Memory B cell (primary cell): ENCODE results near the gene ATP5F1D.
A peak's percentile ranks its signal among the peaks of the same experiment; 100 is the strongest.
"Not testable (repeated sequence)": the region's sequence is repeated elsewhere in the genome, so short reads cannot be mapped to it uniquely, and the experiment has no call there.

Source experiments
- ATAC-seq: fragments of 150-1000 bp; cut with Tn5 transposase; 2 replicates; pipeline ENCODE4 v1.10.0; 2021; ENCODE audit warnings: low read depth, mild to moderate bottlenecking, moderate library complexity
- DNase-seq, 2 donors: peaks; one replicate each; pipeline ENCODE4 v3.0.0; 2022; ENCODE audit warnings: low spot score in 2 of 2
- H3K27ac Mint-ChIP-seq: one replicate; pipeline ENCODE4 v1.8.0; 2022; ENCODE audit warnings: mild to moderate bottlenecking, moderate library complexity, mixed read lengths
- H3K27me3 Mint-ChIP-seq: one replicate; pipeline ENCODE4 v1.8.0; 2022; ENCODE audit warnings: mixed read lengths
- H3K36me3 Mint-ChIP-seq: one replicate; pipeline ENCODE4 v1.8.0; 2022; ENCODE audit warnings: mild to moderate bottlenecking, mixed read lengths
- H3K4me1 Mint-ChIP-seq: one replicate; pipeline ENCODE4 v1.8.0; 2022; ENCODE audit warnings: mixed read lengths
- H3K4me3 Mint-ChIP-seq: one replicate; pipeline ENCODE4 v1.8.0; 2022; ENCODE audit warnings: mild to moderate bottlenecking, moderate library complexity, mixed read lengths
- H3K9me3 Mint-ChIP-seq: one replicate; pipeline ENCODE4 v1.8.0; 2022; ENCODE audit warnings: mixed read lengths

ATP5F1D gene

DNA sequence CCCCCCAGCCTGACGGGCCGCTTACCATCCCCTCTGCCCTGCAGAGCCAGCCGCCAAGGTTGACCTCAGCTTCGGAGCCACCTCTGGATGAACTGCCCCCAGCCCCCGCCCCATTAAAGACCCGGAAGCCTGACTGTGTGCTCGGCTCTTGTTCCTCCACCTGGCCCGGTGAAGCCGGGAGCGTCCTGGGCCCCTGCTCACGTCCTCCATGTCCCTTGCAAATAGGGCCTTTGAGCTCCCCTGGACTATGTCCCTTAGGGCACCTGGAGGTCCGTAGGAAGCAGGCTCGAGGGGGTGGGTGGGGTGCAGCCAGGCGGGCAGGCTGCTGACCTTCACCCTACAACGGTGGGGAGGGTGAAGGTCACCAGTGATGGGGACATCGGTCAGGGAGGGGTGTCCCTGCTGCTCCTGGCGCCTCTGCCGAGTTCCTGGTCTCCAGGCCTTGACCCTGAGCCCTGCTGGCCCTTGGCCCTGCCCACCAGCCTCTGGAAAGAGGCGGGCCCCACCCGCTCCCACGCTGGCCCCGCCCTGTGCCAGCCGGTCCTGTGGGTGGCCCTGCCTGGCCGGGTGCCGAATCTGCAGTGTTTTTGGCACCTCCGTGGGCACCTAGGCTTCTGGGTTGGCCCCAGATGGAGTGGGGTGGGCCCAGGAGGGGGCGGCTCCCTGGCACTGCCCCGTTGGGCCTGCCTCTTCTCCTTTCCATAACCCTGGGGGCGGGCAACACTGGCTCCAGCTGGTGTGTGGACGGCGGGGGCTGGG, 3.3 kb downstream of the ATP5F1D start:
- Mint-ChIP-seq H3K36me3 (no peaks in the 10 kb centered on the region), H3K9me3 (no peaks in the 10 kb centered on the region), H3K27me3 (peaks cover 2% of the 10 kb centered on the region), H3K27ac (peak overlapping the region; percentile 83), H3K4me1 (peaks cover 8% of the 10 kb centered on the region), H3K4me3 (peak overlapping the region; percentile 74)
- no peak for ATAC-seq
- DNase-seq = no peak

DNA sequence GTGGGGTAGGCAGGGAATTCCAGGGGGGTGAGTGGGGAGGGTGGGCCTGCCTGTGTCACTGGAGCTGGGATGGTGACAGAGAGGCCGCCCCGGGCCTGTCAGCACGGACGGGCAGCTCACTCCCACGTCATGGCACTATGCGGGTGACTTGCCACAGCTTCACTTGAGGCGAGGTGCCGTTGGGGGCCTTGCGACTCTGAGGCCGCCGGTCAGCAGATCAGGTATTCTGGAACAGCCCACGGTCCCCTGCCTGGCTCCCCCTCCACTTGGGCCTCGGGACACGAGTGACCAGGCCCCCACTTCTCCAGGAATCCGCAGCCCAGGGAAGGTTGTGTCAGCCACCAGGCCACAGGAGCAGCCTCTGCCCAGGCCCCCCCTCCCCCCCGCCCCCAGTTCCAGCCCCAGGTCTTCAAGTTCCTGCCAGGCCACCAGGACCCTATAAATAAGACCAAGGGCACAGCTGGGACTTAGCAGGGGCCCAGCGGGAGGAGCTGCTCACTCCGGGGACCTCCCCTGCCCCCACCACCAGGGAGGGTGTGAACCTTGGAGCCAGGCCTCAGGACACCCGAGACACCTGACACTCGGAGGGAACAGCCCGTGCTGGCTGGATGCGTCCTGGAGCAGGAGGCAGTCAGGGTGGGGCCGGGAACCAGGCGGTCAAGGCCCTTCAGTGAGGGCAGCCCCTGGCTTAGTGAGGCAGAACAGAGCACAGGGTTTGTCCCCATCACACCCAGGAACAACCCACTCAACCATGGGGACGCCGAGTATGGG, 4.1 kb downstream of the ATP5F1D start:
- ATAC-seq (no peak), DNase-seq (no peak)
- no peak overlapping the region for H3K27ac Mint-ChIP-seq
- peaks cover 8% of the 10 kb centered on the region for H3K4me1 Mint-ChIP-seq
- peaks cover 2% of the 10 kb centered on the region for H3K27me3 Mint-ChIP-seq
- H3K36me3 Mint-ChIP-seq = no peaks in the 10 kb centered on the region
- no peak overlapping the region for H3K4me3 Mint-ChIP-seq
- no peaks in the 10 kb centered on the region for H3K9me3 Mint-ChIP-seq

DNA sequence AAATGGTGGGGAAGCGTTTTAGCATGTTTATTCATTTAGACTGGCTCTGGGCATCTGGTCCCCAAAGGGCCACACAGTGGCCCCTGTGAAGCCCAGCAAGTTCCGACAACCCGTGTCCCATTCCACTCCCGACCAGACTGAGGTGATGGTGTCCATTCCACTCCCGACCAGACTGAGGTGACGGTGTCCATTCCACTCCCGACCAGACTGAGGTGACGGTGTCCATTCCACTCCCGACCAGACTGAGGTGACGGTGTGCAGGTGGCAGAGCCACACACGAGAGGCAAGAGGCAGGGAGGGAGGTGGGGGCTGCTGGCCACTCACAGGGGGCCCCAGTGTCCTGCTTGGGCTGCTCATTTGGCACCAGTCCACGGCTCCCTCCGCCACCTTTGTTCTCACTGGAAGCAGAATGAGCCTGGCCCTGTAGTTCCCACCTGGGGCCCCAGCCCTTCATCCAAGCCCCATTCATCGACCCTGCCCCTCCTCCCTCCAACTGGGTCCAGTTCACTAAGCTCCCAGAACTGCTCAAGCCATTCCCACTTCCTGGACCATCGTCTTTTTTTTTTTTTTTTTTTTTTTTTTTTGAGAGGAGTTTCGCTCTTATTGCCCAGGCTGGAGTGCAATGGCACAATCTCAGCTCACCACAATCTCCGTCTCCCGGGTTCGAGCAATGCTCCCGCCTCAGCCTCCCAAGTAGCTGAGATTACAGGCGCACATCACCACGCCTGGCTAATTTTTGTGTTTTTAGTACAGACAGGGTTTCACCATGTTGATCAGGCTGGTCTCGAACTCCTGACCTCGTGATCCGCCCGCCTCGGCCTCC, 4.9 kb downstream of the ATP5F1D start:
- H3K27ac Mint-ChIP-seq = not testable (repeated sequence)

DNA sequence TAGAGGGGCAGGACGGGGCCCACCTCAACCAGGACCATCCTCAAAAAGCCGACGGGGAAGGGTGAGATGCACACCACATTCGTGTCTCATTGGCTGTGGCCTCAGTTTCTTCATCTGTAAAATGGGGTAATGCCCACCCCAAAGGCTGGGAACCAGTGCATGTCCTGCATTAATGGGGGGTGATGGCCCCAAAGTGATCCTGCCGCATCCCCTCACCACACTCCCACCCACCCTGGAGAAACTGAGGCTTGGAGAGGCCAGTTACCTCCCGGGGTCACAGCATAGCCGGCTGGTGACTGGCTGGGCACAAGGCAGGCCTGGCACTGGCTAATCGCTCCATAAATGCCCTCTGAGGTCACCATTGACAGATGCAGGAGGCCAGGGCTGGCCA, 6.2 kb downstream of the ATP5F1D start:
- no peak for ATAC-seq
- H3K4me1 Mint-ChIP-seq = peaks cover 9% of the 10 kb centered on the region
- H3K9me3 Mint-ChIP-seq = no peaks in the 10 kb centered on the region
- no peak for DNase-seq
- peaks cover 2% of the 10 kb centered on the region for H3K36me3 Mint-ChIP-seq
- peak overlapping the region; percentile 82 for H3K27ac Mint-ChIP-seq
- peak overlapping the region; percentile 34 for H3K4me3 Mint-ChIP-seq
- no peaks in the 10 kb centered on the region for H3K27me3 Mint-ChIP-seq

More for the DNA sequence above, 4.9 kb downstream of the ATP5F1D start:
- H3K9me3 Mint-ChIP-seq, ATAC-seq, DNase-seq, H3K4me3 Mint-ChIP-seq, H3K27me3 Mint-ChIP-seq, H3K36me3 Mint-ChIP-seq, H3K4me1 Mint-ChIP-seq: not testable (repeated sequence)

DNA sequence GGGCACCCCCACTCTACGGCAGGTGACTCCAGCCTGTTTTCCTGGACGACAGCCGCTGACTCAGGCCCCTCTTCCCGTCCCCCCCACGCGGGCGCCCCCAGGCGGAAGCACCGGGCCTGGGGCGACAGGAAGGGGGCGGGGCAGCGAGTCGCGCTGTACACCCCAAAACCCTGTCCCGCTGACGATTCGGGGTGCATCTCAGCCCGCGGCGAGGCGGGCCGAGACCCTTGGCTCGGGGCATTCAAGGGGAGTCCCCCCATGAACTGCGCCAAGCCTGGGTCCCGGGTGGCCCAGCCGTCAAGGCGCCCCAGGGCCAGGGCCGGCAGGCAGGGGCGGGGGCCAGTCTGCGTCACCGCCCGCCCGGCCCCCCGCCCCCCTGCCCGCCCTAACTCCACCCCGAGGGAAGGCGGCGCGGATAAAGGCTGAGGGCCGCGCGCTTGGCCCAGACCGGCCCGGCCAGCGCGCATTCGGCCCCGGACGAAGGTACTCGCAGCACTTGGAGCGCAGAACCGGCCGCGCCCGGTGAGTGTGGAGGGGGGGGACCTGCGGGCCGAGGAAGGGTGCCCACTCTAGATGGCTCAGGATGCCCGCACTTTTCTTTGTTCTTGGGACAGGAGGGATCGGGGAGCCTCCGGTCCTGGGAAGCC, 6.7 kb downstream of the ATP5F1D start, which contains the start of gene MIDN:
TSS of gene MIDN (plus strand) at position 445 of the 647 bp plus-strand sequence. CDS start 1,714 bp downstream, outside the sequence.
- peak within 1 kb of the TSS; percentile 82 for H3K27ac Mint-ChIP-seq
- ATAC-seq (peak; percentile 8), DNase-seq (peak; percentile 63 to 81)
- H3K27me3 Mint-ChIP-seq = no peaks in the 10 kb centered on the region
- no peaks in the 10 kb centered on the region for H3K9me3 Mint-ChIP-seq
- H3K4me3 Mint-ChIP-seq = peak within 1 kb of the TSS; percentile 80
- peaks cover 9% of the 10 kb centered on the region for H3K4me1 Mint-ChIP-seq
- peaks cover 2% of the 10 kb centered on the region for H3K36me3 Mint-ChIP-seq

DNA sequence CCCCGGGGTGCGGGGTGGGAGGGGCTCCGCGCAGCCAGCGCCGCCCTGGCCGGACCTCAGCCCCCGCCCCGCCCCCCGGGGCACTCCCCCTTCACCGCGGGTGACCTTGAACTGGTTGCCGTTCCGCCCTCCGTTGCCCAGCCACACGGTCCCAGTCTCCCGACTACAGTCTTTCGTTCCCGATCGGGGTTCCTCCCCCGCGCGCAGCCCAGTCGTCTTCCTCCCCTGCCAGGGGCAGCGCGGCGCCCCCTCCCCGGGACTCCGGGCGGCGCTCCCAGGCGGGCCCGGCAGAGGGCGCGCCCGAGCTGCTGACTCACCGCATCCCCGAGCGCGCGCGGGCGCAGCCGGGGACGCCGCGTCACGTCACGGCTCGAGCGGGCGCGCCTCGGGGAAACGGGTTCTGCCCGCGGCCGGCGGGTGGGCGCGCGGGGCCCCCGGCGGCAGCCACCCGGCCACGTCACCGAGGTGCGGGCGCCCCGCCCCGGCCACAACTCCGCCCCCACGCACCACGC, 7.3 kb downstream of the ATP5F1D start:
- peak overlapping the region; percentile 82 for H3K27ac Mint-ChIP-seq
- no peaks in the 10 kb centered on the region for H3K9me3 Mint-ChIP-seq
- no peaks in the 10 kb centered on the region for H3K27me3 Mint-ChIP-seq
- H3K4me1 Mint-ChIP-seq = peaks cover 12% of the 10 kb centered on the region
- DNase-seq (peak; percentile 86 to 95), ATAC-seq (peak; percentile 31)
- H3K4me3 Mint-ChIP-seq = peak overlapping the region; percentile 80
- peaks cover 5% of the 10 kb centered on the region for H3K36me3 Mint-ChIP-seq

DNA sequence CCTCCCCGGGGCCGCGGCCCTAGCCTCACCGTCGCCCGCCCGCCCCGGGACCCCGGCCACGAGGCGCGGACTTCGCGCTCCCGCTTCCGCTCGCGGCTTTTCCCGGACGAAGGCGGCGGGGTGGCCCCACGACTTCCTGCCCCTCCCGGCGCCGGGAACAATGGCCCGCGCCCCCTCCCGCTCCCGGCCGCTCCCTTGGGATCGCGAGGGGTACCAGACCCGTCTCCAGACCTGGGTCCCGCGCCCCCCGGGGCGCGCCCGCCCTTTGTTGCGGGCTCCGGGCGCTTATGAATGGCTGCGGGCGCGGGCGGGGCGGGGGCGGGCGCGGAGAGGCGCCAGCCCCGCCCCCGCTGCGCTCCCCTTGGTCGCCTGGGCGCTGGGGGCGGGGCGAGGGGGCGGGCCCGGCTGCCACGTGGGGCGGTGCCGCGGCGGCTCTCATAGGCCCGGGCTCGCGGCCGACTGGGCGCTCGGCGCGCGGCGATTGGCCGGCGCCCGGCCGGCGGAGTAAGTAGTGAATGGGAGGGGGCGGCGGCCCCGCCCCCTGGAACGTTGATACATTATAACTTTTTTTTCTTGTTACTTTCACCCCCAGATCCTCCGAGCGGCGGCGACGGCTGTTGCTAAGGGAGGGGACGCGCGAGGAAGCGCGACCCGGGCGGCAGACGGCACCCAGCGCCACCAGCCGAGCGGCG, 7.9 kb downstream of the ATP5F1D start:
- H3K9me3 Mint-ChIP-seq = no peaks in the 10 kb centered on the region
- H3K27me3 Mint-ChIP-seq = no peaks in the 10 kb centered on the region
- H3K36me3 Mint-ChIP-seq = peaks cover 5% of the 10 kb centered on the region
- peak overlapping the region; percentile 78 for H3K27ac Mint-ChIP-seq
- H3K4me3 Mint-ChIP-seq = peak overlapping the region; percentile 82
- H3K4me1 Mint-ChIP-seq = peaks cover 12% of the 10 kb centered on the region
- ATAC-seq (peak; percentile 57), DNase-seq (peak; percentile 85 to 87)

DNA sequence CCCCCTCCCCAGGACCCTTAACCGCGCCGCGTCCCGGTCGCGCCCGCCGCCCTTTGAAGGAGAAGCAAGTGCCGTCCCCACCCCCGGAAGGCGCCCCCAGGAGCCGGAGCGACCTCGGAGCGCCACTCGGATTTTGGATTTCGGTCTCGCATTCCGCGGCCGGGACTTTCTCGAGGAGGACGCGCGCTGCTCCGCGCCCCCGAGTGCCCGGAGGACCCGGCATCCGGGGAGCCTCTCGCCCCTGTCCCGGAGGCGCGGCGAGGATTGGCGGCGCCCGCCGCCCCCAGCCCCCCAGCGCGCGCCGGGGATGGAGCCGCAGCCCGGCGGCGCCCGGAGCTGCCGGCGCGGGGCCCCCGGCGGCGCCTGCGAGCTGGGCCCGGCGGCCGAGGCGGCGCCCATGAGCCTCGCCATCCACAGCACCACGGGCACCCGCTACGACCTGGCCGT, 8.5 kb downstream of the ATP5F1D start:
- Mint-ChIP-seq H3K27ac (peak overlapping the region; percentile 78), H3K27me3 (no peaks in the 10 kb centered on the region), H3K36me3 (peaks cover 8% of the 10 kb centered on the region), H3K4me3 (peak overlapping the region; percentile 82), H3K9me3 (no peaks in the 10 kb centered on the region), H3K4me1 (peaks cover 9% of the 10 kb centered on the region)
- ATAC-seq = no peak
- DNase-seq = no peak

DNA sequence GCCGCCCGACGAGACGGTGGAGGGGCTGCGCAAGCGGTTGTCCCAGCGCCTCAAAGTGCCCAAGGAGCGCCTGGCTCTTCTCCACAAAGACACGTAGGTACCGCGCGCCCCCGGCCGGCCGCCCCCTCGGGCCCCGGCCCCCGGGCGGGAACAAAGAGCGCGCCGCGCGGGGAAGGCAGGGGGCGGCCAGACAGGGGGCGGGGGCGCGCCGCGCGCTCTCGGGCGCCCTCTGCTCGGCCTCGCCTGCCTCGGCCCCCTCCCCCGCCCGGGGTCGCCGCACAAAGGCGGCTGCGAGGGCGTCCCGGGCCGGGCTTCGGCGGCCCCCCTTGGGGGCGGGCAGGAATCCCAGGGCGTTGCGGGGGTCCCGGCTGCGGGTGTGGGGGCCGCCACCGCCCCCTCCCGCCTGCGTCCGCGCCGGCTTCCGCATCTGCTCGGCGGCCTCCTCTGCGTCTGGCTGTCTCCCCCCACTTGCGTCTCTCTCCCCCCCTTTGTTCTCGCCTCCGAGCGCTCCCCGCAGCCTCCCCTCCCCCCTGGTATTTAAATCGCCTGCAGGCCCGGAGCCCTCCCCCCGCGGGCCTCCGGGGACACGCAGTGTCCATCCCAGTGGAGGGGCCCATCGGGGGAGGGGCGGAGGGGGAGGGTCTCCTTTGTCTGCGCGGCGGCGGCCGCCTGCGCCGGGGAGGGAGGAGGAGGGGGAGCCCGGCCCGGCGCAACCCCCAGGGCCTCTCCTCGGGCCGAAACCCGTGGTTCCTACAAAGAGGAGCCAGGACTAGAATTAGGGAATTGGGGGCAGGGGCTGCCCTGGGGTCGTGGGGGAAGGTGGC, 9.1 kb downstream of the ATP5F1D start:
- H3K4me3 Mint-ChIP-seq = peak overlapping the region; percentile 91
- H3K27me3 Mint-ChIP-seq = no peaks in the 10 kb centered on the region
- ATAC-seq (no peak), DNase-seq (peak; percentile 58 to 65)
- peak overlapping the region; percentile 85 for H3K27ac Mint-ChIP-seq
- H3K4me1 Mint-ChIP-seq = peaks cover 9% of the 10 kb centered on the region
- H3K36me3 Mint-ChIP-seq = peaks cover 12% of the 10 kb centered on the region
- no peaks in the 10 kb centered on the region for H3K9me3 Mint-ChIP-seq

DNA sequence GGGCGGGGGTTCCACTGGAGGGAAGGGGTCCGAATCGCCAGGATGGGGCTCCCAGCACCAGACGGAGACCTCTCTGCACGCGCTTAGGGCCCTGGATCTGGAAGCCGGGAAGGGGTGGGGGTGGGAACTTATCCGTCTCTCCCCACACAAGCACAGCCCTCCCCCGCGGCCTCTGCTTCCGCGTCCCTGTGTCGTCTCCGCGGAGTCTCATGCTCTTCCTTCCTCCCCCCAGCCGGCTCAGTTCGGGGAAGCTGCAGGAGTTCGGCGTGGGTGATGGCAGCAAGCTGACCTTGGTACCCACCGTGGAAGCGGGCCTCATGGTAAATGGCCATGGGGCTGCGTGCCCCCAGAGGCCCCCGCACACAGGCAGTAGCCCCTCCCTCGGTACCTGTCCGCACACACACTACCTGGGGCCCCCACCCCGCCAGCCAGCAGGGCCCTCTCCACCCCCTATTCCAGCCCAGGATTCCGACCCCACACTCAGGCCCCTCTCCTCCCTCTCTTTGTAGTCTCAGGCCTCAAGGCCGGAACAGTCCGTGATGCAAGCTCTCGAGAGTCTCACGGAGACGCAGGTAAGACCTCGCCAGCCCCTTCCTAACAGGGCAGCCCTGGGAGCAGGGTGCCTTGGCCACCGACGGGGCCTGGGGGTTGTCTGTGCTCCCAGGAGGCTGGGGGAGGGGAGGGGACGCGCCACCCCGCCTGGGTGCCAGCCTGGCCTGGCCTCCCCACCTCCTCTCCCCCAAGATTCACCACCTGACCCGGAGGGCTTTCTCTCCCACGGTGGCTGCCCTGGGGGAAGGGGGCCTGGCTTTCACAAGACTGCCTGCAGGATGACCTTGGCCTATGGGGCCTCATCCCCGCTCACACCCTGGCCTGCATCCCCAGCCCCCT, 10.0 kb downstream of the ATP5F1D start:
- peak overlapping the region; percentile 91 for H3K4me3 Mint-ChIP-seq
- peak in 1 of 2 donors; percentile 65 for DNase-seq
- no peaks in the 10 kb centered on the region for H3K9me3 Mint-ChIP-seq
- H3K27me3 Mint-ChIP-seq = no peaks in the 10 kb centered on the region
- H3K36me3 Mint-ChIP-seq = peaks cover 12% of the 10 kb centered on the region
- peak overlapping the region; percentile 85 for H3K27ac Mint-ChIP-seq
- ATAC-seq = no peak
- peaks cover 9% of the 10 kb centered on the region for H3K4me1 Mint-ChIP-seq

DNA sequence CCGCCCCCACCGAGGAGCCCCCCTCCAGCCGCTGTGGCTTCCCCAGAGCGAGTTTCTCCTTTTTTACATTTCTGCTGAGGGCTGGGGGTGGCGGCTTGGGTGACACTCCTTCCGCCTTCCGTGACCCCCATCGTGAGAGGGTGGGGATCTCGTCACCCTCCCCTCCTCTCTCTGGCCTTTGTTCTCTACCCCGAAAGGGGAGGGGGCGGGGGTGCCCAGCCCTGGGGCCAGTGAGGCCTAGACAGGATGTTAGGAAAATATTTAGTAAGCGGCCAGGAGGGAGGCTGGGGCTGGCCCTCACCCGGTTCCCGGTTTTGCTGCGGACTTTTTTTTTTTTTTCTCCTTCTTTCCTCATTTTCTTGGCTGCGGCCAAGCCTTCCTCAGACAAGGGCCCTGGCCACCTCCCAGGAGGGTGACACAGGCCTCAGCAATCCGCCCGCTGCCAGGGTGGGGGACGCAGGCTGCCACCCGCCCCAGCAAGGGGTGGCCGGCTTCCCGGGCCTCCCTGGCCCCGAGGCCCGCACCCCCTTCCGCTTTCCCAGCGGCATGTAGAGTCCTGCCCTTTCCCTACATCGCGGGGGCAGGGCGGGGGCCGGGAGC, 10.8 kb downstream of the ATP5F1D start:
- no peaks in the 10 kb centered on the region for H3K27me3 Mint-ChIP-seq
- H3K4me1 Mint-ChIP-seq = peaks cover 10% of the 10 kb centered on the region
- peak overlapping the region; percentile 91 for H3K4me3 Mint-ChIP-seq
- ATAC-seq = peak; percentile 9
- peak; percentile 53 to 60 for DNase-seq
- H3K9me3 Mint-ChIP-seq = no peaks in the 10 kb centered on the region
- peaks cover 12% of the 10 kb centered on the region for H3K36me3 Mint-ChIP-seq
- peak overlapping the region; percentile 85 for H3K27ac Mint-ChIP-seq
